ENCODE data around the gene KIRREL3.

Gene KIRREL3

DNA sequence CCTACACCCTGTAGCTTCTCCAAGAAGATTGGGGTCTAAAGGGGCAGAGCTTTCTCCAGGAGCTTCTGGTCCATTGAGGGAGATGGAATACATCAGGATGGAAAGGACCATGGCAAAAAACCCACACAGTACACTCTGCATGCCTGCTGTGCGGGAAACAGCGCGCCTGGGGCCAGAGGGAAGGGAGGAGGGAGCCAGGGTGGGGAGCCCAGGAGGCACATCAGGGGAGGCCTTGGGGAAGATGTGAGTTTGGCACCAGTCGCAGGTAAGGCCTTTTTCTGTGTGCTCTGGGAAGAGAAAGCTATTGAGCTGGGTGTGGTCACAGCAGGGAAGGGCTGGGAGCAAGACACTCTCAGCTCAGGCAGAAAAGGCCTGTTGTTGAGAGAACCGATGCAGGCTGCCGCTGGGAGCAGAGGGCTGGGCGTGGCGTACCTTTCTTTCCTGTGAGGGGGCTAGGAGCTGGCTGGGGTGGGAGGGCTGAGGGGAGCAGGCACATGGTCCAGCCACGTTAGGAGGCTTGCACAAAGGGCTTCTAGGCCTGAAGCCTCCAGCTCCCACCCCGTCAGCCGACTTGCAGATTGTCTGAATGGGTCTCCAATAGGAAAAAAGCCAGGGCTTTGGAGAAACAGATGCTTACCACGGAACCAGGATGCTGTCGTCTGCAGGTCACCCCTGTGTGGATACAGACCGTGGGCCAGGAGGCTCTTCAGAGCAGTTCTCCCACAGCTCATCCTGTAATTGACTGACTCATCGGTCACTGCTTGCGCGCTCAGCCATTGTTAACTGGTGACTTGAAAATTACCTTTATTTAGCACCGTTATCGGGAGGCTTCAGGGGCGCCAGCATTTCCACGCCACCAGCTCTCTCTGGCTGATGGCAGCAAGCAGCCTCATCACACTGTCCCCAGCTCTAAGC lies 407.8 kb downstream of the KIRREL3 start:
- no peak for DNase-seq

DNA sequence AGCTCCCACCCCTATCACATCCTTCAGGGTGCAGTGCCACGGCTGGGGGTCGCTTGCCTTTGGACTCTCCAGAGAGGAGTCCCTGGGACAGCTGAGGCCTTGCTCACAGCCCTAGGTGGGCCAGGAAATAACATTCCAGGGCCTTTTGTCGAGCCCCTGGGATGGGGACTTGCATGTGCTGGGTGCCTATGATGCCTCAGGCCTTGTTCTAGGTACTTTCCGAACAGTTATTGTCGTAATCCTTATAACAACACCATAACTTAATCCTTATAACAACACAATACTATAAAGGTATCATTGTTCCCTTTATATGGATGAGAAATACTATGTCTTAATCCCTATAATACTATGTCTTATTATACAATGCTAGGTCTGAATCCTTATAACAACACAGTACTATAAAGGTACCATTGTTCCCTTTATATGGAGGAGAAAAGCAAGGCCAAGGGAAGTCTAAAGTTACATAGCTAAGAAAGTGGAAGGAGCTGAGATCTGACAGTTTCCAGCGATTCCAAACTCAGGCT lies 408.5 kb downstream of the KIRREL3 start:
- DNase-seq, result no peak

DNA sequence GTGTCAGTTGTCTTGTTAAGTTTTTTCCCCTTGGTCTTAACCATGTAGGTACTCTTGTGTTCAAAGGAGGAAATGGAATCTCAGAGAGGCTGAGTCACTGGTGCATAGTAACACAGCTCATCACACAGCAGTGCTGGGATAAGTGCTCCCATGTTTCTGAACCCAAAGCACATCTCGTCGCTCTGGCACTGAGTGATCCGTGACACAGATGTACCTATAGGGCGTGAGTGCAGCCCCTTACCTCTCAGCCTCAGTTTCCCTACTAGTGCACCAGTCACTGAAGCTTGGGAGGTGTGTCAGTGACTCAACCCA lies 411.1 kb downstream of the KIRREL3 start:
- no peak for DNase-seq

DNA sequence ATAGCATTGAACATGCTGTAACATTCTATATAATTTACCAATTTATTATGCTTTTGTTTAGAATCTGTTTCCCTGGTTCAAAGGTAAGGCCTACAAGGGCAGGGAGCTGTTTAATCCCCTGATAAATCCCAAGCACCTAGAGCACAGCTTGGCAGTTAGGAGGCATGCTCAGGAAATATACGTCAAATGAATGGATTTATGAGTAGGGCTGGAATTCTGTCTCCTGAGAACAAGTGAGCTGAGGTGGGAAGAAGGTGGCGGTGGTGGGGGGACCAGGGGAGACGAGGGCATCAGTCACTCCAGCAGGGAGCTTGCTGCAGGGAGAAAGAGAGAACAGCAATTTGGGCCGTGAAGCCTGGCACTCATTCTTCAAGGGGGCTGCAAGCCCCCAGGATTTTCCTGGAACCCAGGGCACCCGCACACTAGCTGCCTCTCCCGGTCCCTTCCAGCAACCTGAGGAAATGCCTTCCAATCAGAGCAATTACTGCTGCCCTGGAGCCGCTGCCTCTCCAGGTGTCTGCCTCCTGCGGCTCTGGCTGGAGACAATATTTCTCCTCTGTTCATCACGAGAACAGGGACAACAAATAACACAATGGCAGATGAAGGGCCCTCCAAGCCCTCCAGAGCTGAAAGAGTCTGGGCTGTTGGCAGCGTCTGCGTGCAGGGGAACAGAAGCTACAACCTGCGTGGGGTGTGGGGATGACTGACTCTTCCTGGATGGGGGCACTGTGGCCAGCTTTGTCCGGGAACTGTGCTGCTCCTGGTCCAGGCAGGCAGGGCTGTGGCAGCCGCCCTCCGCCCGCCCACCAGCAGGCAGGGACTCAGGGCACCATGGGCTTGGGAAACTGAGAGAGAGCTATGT lies 411.7 kb downstream of the KIRREL3 start:
- DNase-seq, result no peak

DNA sequence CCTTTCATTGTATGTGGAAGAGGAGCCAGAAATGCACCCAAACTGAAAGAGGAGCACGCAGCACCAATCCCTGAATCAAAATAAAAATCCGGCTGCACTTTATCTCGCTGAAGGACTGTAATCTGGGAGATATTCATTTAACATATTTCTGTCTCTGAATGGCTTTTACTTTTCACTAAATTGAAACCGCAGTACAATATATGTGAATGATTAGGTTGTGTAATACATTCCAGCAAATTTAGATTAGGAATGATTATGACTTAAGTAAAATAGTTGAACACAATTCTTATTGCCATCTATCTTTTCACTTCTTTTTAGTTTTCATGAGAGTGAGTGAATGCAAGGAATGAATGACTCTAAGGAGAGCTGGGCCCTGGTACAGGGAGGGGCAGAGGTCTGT lies 413.0 kb downstream of the KIRREL3 start:
- DNase-seq, result no peak

DNA sequence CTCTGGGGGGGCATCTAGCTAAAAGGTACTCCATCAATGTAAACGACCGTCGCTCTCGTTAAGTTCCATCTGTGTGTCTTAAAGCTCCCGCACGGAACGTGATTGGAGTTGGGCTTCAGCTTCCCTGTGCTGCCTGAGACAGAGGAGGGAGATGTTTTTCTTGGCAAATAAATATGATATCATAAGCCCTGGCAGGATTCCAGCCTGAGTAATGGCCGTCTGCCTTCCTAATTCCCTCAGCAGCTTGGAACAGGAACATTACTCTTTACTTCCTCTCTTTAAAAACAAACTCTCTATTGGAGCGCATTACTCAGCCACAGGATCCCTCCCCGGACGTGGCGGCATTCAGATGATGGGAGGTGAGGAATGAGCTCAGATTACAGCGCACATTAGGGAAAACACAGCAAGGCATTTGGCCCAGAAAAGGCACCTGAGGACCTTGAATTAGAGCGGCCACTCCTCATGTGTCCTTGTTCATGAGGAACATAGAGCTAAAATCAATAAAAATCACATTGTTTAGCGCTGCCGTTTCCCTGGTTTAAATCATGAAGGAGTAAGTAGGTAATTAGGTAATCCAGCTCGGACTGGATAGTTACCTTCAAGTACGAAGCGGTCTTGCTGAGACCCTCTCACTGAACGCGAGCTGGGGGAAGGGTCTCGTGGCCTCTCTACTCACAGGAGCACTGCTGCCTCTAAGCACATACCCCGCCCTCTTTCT lies 414.6 kb downstream of the KIRREL3 start:
- DNase-seq, result no peak

DNA sequence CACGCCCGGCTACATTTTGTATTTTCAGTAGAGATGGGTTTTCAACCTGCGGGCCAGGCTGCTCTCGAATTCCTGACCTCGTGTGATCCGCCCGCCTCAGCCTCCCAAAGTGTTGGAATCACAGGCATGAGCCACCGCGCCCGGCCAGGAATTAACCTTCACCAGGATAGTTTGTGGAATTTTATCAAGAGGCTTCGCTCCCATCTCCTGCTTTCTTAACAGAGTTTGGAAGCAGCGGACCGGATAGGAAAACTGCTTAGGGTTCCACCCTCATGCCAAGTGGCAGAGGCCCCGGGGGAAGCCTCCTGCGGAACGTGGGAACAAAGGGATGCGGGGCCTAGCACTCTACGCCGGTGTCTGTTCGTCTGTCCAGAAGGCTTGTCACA lies 415.2 kb downstream of the KIRREL3 start:
- no peak for DNase-seq

DNA sequence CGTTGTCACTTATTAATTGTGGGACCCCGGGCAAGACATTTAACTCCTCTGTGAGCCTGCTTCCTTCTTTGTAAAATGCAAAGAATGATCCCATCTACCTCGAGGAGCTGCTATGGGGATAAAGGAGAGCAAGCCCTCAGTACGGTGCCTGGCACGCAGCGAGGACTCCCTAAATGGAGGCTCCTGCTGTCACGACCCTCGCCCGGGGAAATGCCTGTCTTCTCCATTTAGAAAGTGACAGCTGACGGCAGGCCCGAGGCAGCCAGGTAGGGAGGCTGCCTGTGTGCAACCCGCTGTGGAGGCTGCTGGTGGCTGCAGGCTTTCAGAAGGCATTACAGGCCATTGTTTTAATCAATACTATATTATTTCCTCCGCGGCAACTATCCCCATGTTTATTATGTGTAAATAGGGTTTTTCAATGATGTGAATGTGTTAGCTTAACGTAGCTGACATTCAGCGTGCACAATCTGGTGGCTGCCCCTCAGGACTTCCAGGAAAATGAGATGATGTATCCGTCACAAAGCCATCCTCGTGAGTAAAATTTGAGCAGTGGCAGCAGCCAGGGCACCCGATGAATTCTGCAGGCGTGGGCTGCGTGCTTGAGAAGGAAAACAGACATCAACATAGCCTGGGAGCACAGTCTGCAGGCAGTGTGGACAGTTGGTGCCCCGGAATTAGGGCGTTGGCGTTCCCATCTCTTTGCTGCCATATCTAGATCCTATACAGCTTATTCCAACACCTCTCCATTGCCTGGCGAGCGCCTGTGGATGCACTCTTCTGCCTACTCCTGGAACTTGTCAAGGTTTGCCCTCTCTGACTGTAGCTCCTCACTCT lies 416.8 kb downstream of the KIRREL3 start:
- DNase-seq, result no peak

DNA sequence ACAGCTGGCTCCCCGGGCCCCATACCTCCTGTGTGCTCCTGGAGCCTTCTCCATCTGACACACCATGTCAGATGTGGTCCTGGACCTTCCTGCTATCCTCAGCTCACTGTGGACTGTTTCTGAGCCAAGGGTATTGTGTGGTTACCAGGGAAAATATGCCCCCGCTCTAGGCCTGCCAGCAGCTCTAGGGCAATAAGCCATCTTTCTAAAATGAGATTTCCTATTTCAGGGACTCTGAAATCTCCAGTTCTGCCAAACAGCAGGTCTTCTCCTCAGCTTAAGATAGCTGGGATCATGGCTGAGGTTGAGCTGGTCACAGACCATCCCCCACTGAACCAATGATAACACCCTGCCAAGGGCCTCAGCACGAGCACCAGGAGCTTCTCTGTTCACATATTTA lies 417.5 kb downstream of the KIRREL3 start:
- DNase-seq, result no peak

DNA sequence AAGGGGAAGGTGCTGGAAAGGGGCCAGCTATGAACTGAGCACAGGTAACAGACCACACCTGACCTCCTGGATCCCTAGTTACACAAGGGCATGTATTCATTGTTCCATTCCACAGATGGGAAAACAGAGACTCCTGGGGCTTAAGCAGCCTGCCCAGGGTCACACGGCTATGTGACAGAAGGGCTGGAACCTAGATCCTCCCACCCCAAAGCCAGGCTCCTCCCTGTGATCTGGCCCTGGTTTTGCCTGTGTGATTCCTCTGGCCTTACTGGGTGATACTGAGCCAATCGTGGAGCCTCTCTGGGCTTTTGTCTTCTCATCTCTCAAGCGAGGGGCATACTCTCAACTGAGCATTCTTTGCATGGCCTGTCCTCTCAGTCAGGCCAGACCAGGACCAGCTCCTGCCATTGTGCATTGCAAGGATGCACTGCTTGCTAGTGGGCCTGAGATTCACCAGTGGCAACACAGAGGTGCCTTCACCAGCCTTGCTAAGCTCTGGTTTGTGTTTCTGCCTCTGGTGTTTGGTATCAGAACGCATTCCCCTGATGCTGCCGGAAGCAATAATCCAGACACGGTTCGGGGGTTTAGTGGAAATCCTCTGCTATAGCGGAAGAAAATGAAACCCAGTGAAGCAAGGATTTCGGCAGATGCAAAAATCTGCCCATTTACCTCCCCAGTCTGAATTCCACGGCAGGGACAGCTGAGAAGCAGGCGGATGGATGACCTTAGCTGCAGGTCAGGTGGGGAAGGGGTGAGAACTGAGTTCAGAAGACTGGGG lies 418.5 kb downstream of the KIRREL3 start:
- DNase-seq, result no peak

DNA sequence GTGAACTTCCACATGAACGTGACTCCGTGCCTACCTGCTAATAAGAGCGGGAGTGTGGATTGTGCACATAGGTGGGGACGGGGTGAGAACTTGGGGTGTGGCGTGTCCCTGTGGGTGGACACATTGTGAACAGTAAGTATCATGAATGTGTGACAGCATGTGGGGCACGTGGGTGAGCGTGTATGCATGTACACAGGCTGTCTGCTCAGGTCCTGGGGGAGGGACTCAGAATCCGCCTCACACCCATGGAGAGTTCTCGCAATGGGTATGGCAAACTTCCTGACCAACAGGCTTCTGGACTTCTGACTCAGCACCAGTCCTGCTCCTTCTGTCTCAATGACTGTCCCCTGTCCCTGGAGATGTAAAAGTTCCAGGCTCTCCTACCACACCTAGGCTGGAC lies 422.1 kb downstream of the KIRREL3 start:
- no peak for DNase-seq

DNA sequence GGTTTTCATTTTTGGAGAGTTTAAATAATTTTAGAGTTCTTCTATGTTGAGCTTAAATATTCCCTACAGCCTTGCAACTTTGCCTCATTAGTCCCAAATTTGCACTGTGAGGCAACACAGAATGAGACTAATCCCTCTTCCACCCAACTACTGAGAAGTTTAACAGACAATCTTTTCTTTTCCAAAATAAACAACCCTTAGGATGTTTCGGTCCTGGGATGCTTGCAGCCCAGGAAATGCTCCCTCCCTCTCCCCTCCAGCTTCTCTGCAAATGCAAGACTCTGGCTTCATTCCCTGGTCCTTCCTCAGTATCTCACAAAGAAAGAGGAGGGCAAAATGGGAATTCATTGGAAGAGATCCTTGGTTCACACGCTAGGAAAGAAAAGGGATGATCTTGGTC lies 422.5 kb downstream of the KIRREL3 start:
- DNase-seq, result no peak

DNA sequence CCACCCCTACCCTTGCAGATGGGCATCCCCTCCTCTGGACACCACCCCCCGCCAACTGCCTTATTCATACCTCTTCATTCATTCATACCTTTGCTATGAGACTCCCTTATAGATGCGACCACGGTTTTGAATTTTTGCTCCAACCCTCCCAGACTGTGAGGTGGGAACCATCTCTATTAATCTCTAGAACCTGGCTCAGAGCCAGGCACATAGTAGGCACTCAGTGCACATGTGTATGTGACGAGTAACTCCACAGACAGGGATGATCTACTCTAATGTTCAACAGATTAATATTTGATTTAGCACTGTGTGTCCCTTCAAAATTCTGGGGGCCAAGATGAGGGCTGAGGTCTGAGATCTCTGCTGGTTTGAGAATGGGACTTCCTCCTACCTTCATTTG lies 424.7 kb downstream of the KIRREL3 start:
- no peak for DNase-seq

DNA sequence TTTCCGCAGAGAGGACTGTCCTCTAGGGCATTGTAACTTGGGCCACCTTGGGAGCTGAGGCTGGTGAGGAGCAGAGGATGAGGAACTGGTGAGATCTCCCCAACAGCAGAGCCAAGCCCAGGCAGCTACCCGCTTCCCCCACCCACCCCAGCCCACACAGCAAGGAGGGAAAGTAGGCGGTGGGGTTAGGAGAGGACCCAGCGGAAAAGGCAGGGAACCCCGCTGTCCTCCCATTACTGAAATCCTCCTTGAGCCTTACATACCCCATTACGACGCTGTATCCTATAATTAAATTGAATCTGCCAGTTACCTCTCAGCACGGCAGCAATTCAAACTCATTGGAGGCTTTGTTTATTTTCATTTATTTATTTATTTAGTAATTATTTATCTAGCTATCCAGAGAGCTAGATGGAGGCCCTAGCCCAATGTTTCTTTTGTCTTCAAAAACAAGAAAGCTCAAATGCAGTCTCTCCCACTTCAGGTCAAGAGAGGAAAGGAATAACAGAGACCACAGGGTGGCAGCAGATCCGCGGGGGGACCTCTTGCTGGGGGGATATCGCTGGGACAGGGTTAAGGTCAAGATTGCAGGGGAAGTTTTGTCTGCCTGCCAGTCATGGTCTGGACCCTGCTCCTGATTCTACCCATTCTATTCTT lies 427.1 kb downstream of the KIRREL3 start:
- no peak for DNase-seq

DNA sequence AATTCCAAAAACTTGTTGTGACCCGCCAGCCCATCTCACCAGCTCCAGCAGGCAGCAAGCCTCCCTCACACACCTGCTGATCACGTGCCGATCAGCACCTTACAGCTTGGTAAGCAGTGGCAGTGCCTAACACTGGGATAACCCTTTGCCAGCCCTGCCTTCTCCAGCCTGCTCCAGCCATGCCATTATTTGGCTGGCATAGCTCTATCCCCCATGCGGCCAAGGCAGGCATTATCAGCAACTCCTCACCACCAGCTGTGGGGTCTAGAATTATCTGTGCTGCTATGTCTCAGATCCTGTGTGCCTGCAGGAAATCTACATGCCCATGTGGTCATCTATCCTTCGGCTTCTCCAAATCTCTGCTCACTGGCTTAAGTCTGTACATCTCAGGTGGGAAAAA lies 430.1 kb downstream of the KIRREL3 start:
- DNase-seq, result no peak

DNA sequence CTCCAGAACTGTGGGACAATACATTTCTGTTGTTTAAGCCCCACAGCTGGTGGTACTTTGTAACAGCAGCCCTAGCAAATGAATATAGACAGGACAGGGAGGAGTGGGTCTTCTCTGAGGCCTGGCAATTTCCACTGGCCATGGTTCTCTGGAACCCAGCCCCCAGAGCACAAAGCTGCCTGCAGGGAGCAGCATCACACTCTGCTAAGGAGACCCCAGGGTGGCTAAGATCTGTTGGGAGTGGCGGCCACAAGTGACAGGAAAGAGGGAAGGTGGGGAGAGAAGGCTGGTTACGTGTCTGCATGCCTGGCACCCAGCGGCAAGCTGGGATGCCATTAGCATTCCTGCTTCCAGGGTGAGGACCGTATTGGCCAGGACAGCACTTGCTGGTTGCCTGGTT lies 433.2 kb downstream of the KIRREL3 start:
- no peak for DNase-seq

DNA sequence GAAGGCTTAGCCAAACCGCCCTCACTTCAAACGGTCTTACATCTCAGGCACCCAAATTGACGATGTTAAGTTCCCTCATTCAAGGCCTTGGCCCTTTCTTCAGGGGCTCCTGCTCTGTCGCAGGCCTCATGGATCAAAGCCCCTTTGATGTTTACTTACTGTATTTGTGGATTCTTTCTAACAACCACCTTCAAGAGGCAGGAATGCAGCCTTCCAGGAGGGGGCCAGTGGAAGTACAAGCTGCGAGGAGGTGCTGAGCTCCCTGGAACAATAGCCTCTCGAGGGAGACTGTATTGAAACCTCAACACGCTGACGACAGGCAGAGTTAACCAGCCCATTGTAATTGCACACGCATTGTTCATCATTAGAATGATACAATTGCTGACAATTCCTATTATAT lies 436.0 kb downstream of the KIRREL3 start:
- no peak for DNase-seq

DNA sequence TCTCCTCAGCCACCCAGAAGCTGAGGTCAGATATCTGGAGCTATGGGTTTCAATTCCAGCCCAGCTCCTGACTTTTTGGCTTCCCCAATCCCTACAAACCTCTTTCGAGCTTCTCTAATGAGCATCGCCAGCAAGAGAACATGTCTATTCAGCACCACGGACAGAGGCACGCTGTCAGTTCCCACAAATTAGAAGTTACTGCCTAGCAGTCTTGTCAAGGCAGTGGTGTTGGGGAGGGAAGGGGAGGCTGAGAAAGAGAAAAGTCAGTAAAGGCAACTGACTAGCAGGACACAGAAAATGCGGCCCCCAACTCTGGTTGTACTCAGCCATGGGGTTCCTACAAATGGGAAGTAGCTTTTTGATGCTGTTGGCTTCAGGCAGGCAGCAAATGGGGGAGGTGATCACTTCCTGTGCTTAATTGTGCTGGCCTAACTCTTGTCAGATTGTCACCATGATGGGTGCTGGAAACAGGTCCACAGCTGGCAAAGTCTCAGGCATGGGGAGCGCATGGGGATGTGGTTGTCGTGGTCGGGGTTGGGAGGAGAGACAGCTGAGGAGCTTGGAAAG lies 439.2 kb downstream of the KIRREL3 start:
- DNase-seq, result no peak

DNA sequence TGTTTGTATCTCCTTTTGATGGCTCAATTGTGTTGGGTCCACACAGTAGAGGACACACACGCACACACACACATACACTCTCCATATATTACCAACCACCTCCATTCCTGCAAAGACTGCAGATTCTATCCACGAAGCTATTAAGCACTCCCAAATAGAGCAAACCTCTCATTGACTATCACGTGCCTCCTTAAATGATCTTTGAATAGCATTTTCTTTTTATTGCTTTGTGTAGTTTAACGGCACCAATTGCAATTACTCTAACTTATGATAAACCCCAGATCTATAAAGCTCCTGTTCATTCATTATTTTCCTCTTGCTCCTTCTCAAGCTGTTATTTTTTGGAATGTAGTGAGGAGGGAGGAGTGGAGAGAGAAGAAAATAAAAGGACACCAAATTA lies 440.3 kb downstream of the KIRREL3 start:
- DNase-seq, result no peak

Measured in activated T-cell treated with anti-CD3 and anti-CD28 coated beads for 4 hours (primary cell).